SHP77 treated with DMSO at 0.1 percent for 48 hours (cell line): ENCODE data around the gene NDOR1.

Experiments
- DNase-seq: peaks from one replicate; lab custom pipeline; 2025; lab: John Stamatoyannopoulos, UW

Gene NDOR1

DNA sequence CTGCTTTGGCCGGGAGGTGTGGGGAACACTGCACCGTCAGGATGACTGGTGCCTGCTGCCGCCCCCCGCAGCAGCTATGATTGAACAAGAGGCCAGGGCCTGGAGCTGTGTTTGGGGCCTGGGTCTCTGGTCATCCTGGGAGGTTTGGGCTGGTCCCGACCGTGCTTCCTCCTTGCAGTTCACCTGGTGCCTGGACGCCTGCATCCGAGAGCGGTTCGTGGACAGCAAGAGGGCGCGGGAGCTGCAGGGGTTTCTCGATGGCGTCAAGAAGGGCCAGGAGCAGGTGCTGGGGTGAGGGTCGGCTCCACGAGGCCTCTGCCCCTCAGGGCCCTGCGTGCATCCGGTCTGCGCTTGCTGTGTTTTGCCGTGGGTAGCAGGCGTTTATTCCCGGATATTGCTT lies 58.6 kb downstream of the NDOR1 start:
- no peak for DNase-seq

GRCh38 chr9:137265496-137266161 lies 60.1 kb downstream of the NDOR1 start:
- DNase-seq = no peak

- DNase-seq = no peak
Measured at GRCh38 chr9:137266162-137266527, 60.6 kb downstream of the NDOR1 start.
